Frontal cortex (tissue), 4 donors: Measurements from ENCODE around the gene UBE2D3. TPM values are rescaled to one million over a fixed set of nuclear protein-coding genes. Genes with fewer than 3 reads are reported as not detected.

Experiments
- DNase-seq, 2 donors: peaks; one replicate each; pipeline ENCODE4 v3.0.0; 2012; ENCODE audit warnings: low spot score in 2 of 2
- FAIRE-seq: peaks from 2 replicates; lab custom pipeline; 2012; peaks lifted over from hg19 to GRCh38; lab: Jason Lieb, UNC
- total RNA-seq: library from RNA; depleted of rRNA; stranded (reverse); fragments of >200 nt; gene quantifications from one replicate; pipeline ENCODE4 v1.2.3, GENCODE V29; 2014
- donor health status: control.
- donor health status: control.
- donor health status: control.

The UBE2D3 gene
- total RNA-seq, 1 donor from 2014 or later, result 329 TPM

- DNase-seq (no peak), FAIRE-seq (no peak)
Measured at GRCh38 chr4:102799816-102800215, 27.5 kb downstream of the UBE2D3 start.

GRCh38 chr4:102794999-102795398, 32.4 kb downstream of the UBE2D3 start:
- DNase-seq (no peak), FAIRE-seq (no peak)

- no peak for FAIRE-seq
- no peak for DNase-seq
Measured at GRCh38 chr4:102792361-102792936, 34.9 kb downstream of the UBE2D3 start.

GRCh38 chr4:102791318-102791835, 36.0 kb downstream of the UBE2D3 start:
- DNase-seq (no peak), FAIRE-seq (no peak)

GRCh38 chr4:102789317-102789717, 38.0 kb downstream of the UBE2D3 start:
- no peak for FAIRE-seq

GRCh38 chr4:102787944-102788343, 39.4 kb downstream of the UBE2D3 start:
- no peak for DNase-seq
- no peak for FAIRE-seq

More at GRCh38 chr4:102789317-102789717, 38.0 kb downstream of the UBE2D3 start:
- no peak for DNase-seq

- FAIRE-seq (no peak), DNase-seq (no peak)
Measured at GRCh38 chr4:102787096-102787881, 40.1 kb downstream of the UBE2D3 start.

- DNase-seq, result no peak
- no peak for FAIRE-seq
Measured at GRCh38 chr4:102786279-102786678, 41.1 kb downstream of the UBE2D3 start.

GRCh38 chr4:102783006-102783405, 44.3 kb downstream of the UBE2D3 start:
- FAIRE-seq, result no peak

GRCh38 chr4:102781570-102781969, 45.8 kb downstream of the UBE2D3 start:
- DNase-seq (no peak), FAIRE-seq (no peak)

More at GRCh38 chr4:102783006-102783405, 44.3 kb downstream of the UBE2D3 start:
- no peak for DNase-seq

GRCh38 chr4:102780476-102781144, 46.7 kb downstream of the UBE2D3 start:
- no peak for FAIRE-seq

GRCh38 chr4:102779204-102779603, 48.1 kb downstream of the UBE2D3 start:
- no peak for FAIRE-seq
- DNase-seq, result no peak

More at GRCh38 chr4:102780476-102781144, 46.7 kb downstream of the UBE2D3 start:
- no peak for DNase-seq

GRCh38 chr4:102778720-102779119, 48.6 kb downstream of the UBE2D3 start:
- FAIRE-seq (no peak), DNase-seq (no peak)

GRCh38 chr4:102775805-102776204, 51.5 kb downstream of the UBE2D3 start:
- FAIRE-seq (no peak), DNase-seq (no peak)

GRCh38 chr4:102774254-102774653, 53.1 kb downstream of the UBE2D3 start:
- DNase-seq (no peak), FAIRE-seq (no peak)

- no peak for FAIRE-seq
- DNase-seq, result no peak
Measured at GRCh38 chr4:102772738-102773340, 54.5 kb downstream of the UBE2D3 start.

GRCh38 chr4:102764901-102765300, 62.5 kb downstream of the UBE2D3 start:
- DNase-seq, result no peak
- no peak for FAIRE-seq

- DNase-seq (no peak), FAIRE-seq (no peak)
Measured at GRCh38 chr4:102761906-102762305, 65.4 kb downstream of the UBE2D3 start.

- DNase-seq (peak in 1 of 2 donors; percentile 27), FAIRE-seq (no peak)
Measured at GRCh38 chr4:102761296-102761701, 66.1 kb downstream of the UBE2D3 start.

- FAIRE-seq (no peak), DNase-seq (peak; percentile 87 to 90)
Measured at GRCh38 chr4:102760645-102761295, 66.6 kb downstream of the UBE2D3 start, which contains the start of gene MANBA. TSS of gene MANBA (minus strand) at chr4:102760968. CDS start at chr4:102760894, 74 bp downstream.
